Dedifferentiated amniotic fluid mesenchymal stem cell (primary cell): Measurements from ENCODE around the gene ALDH5A1.

Experiments
- DNase-seq: peaks from one replicate; pipeline ENCODE4 v3.0.0-alpha.2; 2016; ENCODE audit errors: extremely low spot score

ALDH5A1 gene

GRCh38 chr6:24494821-24495795 lies at the start of gene ALDH5A1:
ALDH5A1 (plus strand) TSS chr6:24494969; CDS start chr6:24494997, 28 bp downstream.
- DNase-seq: peak; percentile 38

GRCh38 chr6:24445704-24446103 lies 49.1 kb upstream of the ALDH5A1 start:
- DNase-seq: no peak

GRCh38 chr6:24446670-24447069 lies 48.1 kb upstream of the ALDH5A1 start:
- no peak for DNase-seq

GRCh38 chr6:24448396-24448795 lies 46.4 kb upstream of the ALDH5A1 start:
- no peak for DNase-seq

- no peak for DNase-seq
Observed at GRCh38 chr6:24448828-24449525, 45.8 kb upstream of the ALDH5A1 start.

- DNase-seq: no peak
Observed at GRCh38 chr6:24451581-24452388, 43.0 kb upstream of the ALDH5A1 start.

GRCh38 chr6:24453921-24454320 lies 40.8 kb upstream of the ALDH5A1 start:
- no peak for DNase-seq

- no peak for DNase-seq
Observed at GRCh38 chr6:24454452-24454851, 40.3 kb upstream of the ALDH5A1 start.

GRCh38 chr6:24455061-24455460 lies 39.7 kb upstream of the ALDH5A1 start:
- no peak for DNase-seq

GRCh38 chr6:24458134-24458533 lies 36.6 kb upstream of the ALDH5A1 start:
- DNase-seq: no peak

- no peak for DNase-seq
Observed at GRCh38 chr6:24458941-24459340, 35.8 kb upstream of the ALDH5A1 start.

- DNase-seq: no peak
Observed at GRCh38 chr6:24460966-24461365, 33.8 kb upstream of the ALDH5A1 start.

- no peak for DNase-seq
Observed at GRCh38 chr6:24464253-24465038, 30.3 kb upstream of the ALDH5A1 start.

- no peak for DNase-seq
Observed at GRCh38 chr6:24469811-24470210, 25.0 kb upstream of the ALDH5A1 start.

GRCh38 chr6:24472181-24472580 lies 22.6 kb upstream of the ALDH5A1 start:
- DNase-seq: no peak

GRCh38 chr6:24476631-24477030 lies 18.1 kb upstream of the ALDH5A1 start:
- no peak for DNase-seq

- DNase-seq: no peak
Observed at GRCh38 chr6:24477070-24477469, 17.7 kb upstream of the ALDH5A1 start.

GRCh38 chr6:24478903-24479302 lies 15.9 kb upstream of the ALDH5A1 start:
- DNase-seq: no peak

- DNase-seq: no peak
Observed at GRCh38 chr6:24480705-24481104, 14.1 kb upstream of the ALDH5A1 start.

GRCh38 chr6:24481449-24481848 lies 13.3 kb upstream of the ALDH5A1 start:
- DNase-seq: no peak

- DNase-seq: no peak
Observed at GRCh38 chr6:24484657-24485323, 10.0 kb upstream of the ALDH5A1 start.
